GM10248 (cell line): ENCODE results near the gene NUMA1.

Experiments
- CTCF ChIA-PET: fragments of 300-600 bp; sonication (Branson Sonifier 250); formaldehyde crosslinking; extraction: SDS; loops from one replicate; lab custom pipeline; 2021; ENCODE audit warnings: antibody characterized with exemption; lab: Yijun Ruan, JAX
- POLR2A ChIA-PET: fragments of 350-650 bp; sonication (Branson Sonifier 250); formaldehyde crosslinking; extraction: SDS; loops from one replicate; lab custom pipeline; 2020; ENCODE audit warnings: antibody characterized with exemption; lab: Yijun Ruan, JAX
- DNase-seq: peaks from one replicate; pipeline ENCODE4 v3.0.0; 2012; ENCODE audit errors: extremely low spot score
- CTCF ChIP-seq: IDR thresholded peaks from 2 replicates; pipeline ENCODE4 v1.5.1; 2012; ENCODE audit warnings: mild to moderate bottlenecking, low read depth; ENCODE audit errors: extremely low read depth, missing control alignments, control extremely low read depth

Gene NUMA1

GRCh38 chr11:72102946-72103753 is 22.8 kb upstream of the NUMA1 start, which contains the start of gene LAMTOR1:
Gene LAMTOR1, minus strand, starts transcription at chr11:72103297. Its CDS starts 73 bp downstream, at chr11:72103224.
- no peak for TF ChIP-seq CTCF
- POLR2A ChIA-PET, result interaction anchor here (1.0 kb wide), 1 partner anchor 12 kb away, joined by 3 read pairs; no protein-coding TSS in a partner anchor
- DNase-seq, result peak; percentile 97
- CTCF ChIA-PET, result interaction anchor here (0.9 to 4.9 kb wide), 5 partner anchors 10 to 78 kb away, joined by 3 to 50 read pairs (median 8); no protein-coding TSS in a partner anchor

- no peak for TF ChIP-seq CTCF
- ChIA-PET POLR2A (interaction anchor here (1.0 kb wide), 1 partner anchor 12 kb away, joined by 3 read pairs; no protein-coding TSS in a partner anchor), CTCF (interaction anchor here (0.9 to 4.9 kb wide), 5 partner anchors 9 to 78 kb away, joined by 3 to 50 read pairs (median 8); no protein-coding TSS in a partner anchor)
- no peak for DNase-seq
Observed at GRCh38 chr11:72102631-72102945, 22.2 kb upstream of the NUMA1 start.

GRCh38 chr11:72102162-72102561 is 21.8 kb upstream of the NUMA1 start:
- no peak for TF ChIP-seq CTCF
- no peak for DNase-seq
- CTCF ChIA-PET, result interaction anchor here (0.9 to 4.9 kb wide), 6 partner anchors 9 to 77 kb away, joined by 3 to 50 read pairs (median 6); no protein-coding TSS in a partner anchor
- POLR2A ChIA-PET, result interaction anchor here (1.0 kb wide), 1 partner anchor 11 kb away, joined by 3 read pairs; no protein-coding TSS in a partner anchor

- POLR2A ChIA-PET, result interaction anchor here (0.6 to 1.0 kb wide), 4 partner anchors 9 to 197 kb away, joined by 3 read pairs; no protein-coding TSS in a partner anchor
- DNase-seq, result no peak
- TF ChIP-seq CTCF, result no peak
- CTCF ChIA-PET, result interaction anchor here (1.0 to 7.5 kb wide), 7 partner anchors 10 to 189 kb away, joined by 3 to 52 read pairs (median 9); partner anchors contain the start of gene LRRC51
Observed at GRCh38 chr11:72100462-72100861, 20.1 kb upstream of the NUMA1 start.

- ChIA-PET POLR2A (interaction anchor here (0.6 to 0.9 kb wide), 3 partner anchors 9 to 197 kb away, joined by 3 read pairs; no protein-coding TSS in a partner anchor), CTCF (interaction anchor here (1.4 to 7.5 kb wide), 6 partner anchors 9 to 75 kb away, joined by 3 to 52 read pairs (median 14); partner anchors contain the start of gene LRRC51)
- DNase-seq, result no peak
- no peak for TF ChIP-seq CTCF
Observed at GRCh38 chr11:72100009-72100408, 19.7 kb upstream of the NUMA1 start.

- ChIA-PET POLR2A (interaction anchor here (0.6 to 1.0 kb wide), 2 partner anchors 30 to 1045 kb away, joined by 3 read pairs; no protein-coding TSS in a partner anchor), CTCF (interaction anchor here (1.2 to 10.3 kb wide), 5 partner anchors 8 to 75 kb away, joined by 3 to 208 read pairs (median 50); no protein-coding TSS in a partner anchor)
- TF ChIP-seq CTCF, result no peak
- DNase-seq, result no peak
Observed at GRCh38 chr11:72098741-72099140, 18.4 kb upstream of the NUMA1 start.
